ENCODE measurements around the gene IQGAP2. TPM values are rescaled to one million over a fixed set of nuclear protein-coding genes. Genes with fewer than 3 reads are reported as not detected.

Gene IQGAP2

GRCh38 chr5:76757049-76757448, 354.0 kb downstream of the IQGAP2 start:
- WGBS, result 100% methylated on average over 2 of the region's 4 CpGs
- H3K36me3 ChIP-seq (ENCODE audit: control insufficient read depth in 1 of 2, insufficient read depth in 2 of 2, low read depth in 1 of 2, low read length in 2 of 2), result no peaks in the 10 kb centered on the region
- H2BK12ac ChIP-seq (ENCODE audit: low read length in 2 of 2), result no peak overlapping the region
- H2AK5ac ChIP-seq (ENCODE audit: low read length, severe bottlenecking), result no peak overlapping the region
- no peak overlapping the region for H2BK120ac ChIP-seq (ENCODE audit: low read depth, low read length)
- no peaks in the 10 kb centered on the region for H3K9me3 ChIP-seq (ENCODE audit: control insufficient read depth, low read length)
- H3K18ac ChIP-seq (ENCODE audit: low read depth in 1 of 2, low read length in 2 of 2), result no peak overlapping the region
- no peak overlapping the region for H2BK15ac ChIP-seq (ENCODE audit: low read depth, poor library complexity, severe bottlenecking)
- H3K27me3 ChIP-seq (ENCODE audit: control insufficient read depth in 1 of 2, insufficient read depth in 1 of 2, low read length in 2 of 2), result peaks cover 0 to 2% of the 10 kb centered on the region in 2 experiments
- no peak overlapping the region for H3K27ac ChIP-seq (ENCODE audit: low read length, poor library complexity, severe bottlenecking)
- no peak overlapping the region for H3K4me3 ChIP-seq (ENCODE audit: insufficient read depth in 1 of 2, low read depth in 1 of 2, low read length in 2 of 2)
- no peaks in the 10 kb centered on the region for H3K79me1 ChIP-seq (replicated peaks; ENCODE audit: low read length, poor library complexity, severe bottlenecking)
- H4K91ac ChIP-seq (ENCODE audit: low read length), result no peak overlapping the region
- DNase-seq, result no peak
- H3K23ac ChIP-seq (ENCODE audit: low read length in 2 of 2), result no peak overlapping the region
- no peak overlapping the region for H3K9ac ChIP-seq (ENCODE audit: low read length)
- H3K4me1 ChIP-seq (ENCODE audit: control insufficient read depth, insufficient read depth, low read depth, low read length), result no peaks in the 10 kb centered on the region
- H2AFZ ChIP-seq (ENCODE audit: low read depth, low read length), result no peak overlapping the region
- no peak overlapping the region for H2BK5ac ChIP-seq (ENCODE audit: low read depth, low read length, poor library complexity, severe bottlenecking)
- no peak overlapping the region for H4K8ac ChIP-seq (ENCODE audit: low read length)
- no peak overlapping the region for H3K14ac ChIP-seq (ENCODE audit: low read length in 2 of 2)
- no peak overlapping the region for H3K4ac ChIP-seq (ENCODE audit: low read depth in 1 of 2, low read length in 2 of 2)
- H3K4me2 ChIP-seq (ENCODE audit: low read length, poor library complexity, severe bottlenecking), result no peak overlapping the region

Small RNA genes lying within 50 kb of the gene (small RNA-seq; reads per million reads assigned to genes)
- gene RF02154 (ENCODE audit: low read depth) (not detected), gene RF02155 (ENCODE audit: low read depth) (not detected)
